ENCODE data around the gene ZNF287.

- TF ChIP-seq CTCF (conservative IDR thresholded peaks at IDR 0.05; ENCODE audit: low read depth, low read length) (peak; percentile 99), EZH2 (IDR thresholded peaks at IDR 0.05; ENCODE audit: borderline replicate concordance, low read depth, low read length, poor library complexity, severe bottlenecking) (no peak)
These were observed 15.4 kb upstream of the ZNF287 start for GRCh38 chr17:16584273-16584995.

All from A673 (cell line).